Measurements from ENCODE around the gene ZNHIT6.

ZNHIT6 gene

DNA sequence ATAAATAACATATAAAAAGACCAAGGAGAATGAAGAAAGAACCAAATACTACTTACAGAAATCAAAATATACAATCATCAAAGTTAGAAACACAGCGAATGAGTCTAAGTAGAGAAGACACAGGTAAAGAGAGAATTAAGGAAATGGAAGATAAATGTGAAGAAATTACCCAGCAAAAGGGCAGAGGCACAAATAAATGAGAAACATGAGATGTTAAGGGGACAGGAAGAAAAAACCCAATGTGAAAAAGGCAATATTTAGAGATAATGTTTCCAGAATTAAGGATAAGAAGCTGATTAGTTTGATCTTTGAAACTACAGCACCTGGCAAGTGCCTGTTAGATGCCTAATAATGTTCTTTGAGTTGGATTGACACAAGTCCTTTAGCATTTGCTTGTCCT lies 86.8 kb downstream of the ZNHIT6 start:
- H3K4me3 ChIP-seq (ENCODE audit: insufficient read length, low read depth): no peak overlapping the region
- TF ChIP-seq YY1 (IDR thresholded peaks at IDR 0.05; ENCODE audit: insufficient read depth, insufficient read length) (no peak), SUZ12 (IDR thresholded peaks at IDR 0.05; ENCODE audit: extremely low read depth, insufficient read depth, insufficient read length) (no peak), ZNF274 (IDR thresholded peaks at IDR 0.05; ENCODE audit: low read depth, low read length) (no peak)
- H3K27me3 ChIP-seq (ENCODE audit: insufficient read depth, insufficient read length): no peaks in the 10 kb centered on the region
- peaks cover 42% of the 10 kb centered on the region for H3K9me3 ChIP-seq (ENCODE audit: insufficient read depth, low read length)
- no peaks in the 10 kb centered on the region for H3K4me1 ChIP-seq (ENCODE audit: insufficient read depth, insufficient read length)
- H3K9ac ChIP-seq (ENCODE audit: insufficient read length, low read depth): no peak overlapping the region
- H3K36me3 ChIP-seq (ENCODE audit: insufficient read depth, insufficient read length, low read length): no peaks in the 10 kb centered on the region
- DNase-seq (ENCODE audit: low read depth, low spot score): no peak

DNA sequence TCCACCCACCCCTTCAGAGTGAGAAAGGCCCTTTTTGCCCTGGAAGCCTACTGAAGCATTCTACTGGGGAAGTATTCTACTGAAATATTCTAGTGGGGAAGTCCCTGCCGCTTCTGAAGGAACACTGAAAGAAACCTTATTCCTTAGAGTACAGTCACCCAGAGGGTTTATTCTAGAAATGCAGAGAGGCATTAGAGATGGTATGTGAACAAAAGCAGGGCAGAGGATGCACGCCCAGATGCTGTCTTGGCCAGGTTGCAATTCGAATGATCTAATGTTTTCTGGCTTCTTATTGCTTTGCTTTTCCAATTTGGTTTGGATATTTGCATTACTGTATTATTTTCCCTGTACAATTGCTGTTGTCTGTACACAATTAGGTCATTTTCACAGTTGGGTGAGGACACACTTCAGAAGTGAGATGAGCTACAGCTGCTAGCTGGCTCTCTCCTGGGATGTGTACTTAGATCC lies 90.6 kb downstream of the ZNHIT6 start:
- peaks cover 29% of the 10 kb centered on the region for H3K9me3 ChIP-seq (ENCODE audit: insufficient read depth, low read length)
- TF ChIP-seq YY1 (IDR thresholded peaks at IDR 0.05; ENCODE audit: insufficient read depth, insufficient read length) (no peak), SUZ12 (IDR thresholded peaks at IDR 0.05; ENCODE audit: extremely low read depth, insufficient read depth, insufficient read length) (no peak), ZNF274 (IDR thresholded peaks at IDR 0.05; ENCODE audit: low read depth, low read length) (no peak)
- DNase-seq (ENCODE audit: low read depth, low spot score): no peak

GRCh38 chr1:85616736-85617135 lies 91.5 kb downstream of the ZNHIT6 start:
- DNase-seq (ENCODE audit: low read depth, low spot score): no peak
- no peaks in the 10 kb centered on the region for H3K36me3 ChIP-seq (ENCODE audit: insufficient read depth, insufficient read length, low read length)
- TF ChIP-seq YY1 (IDR thresholded peaks at IDR 0.05; ENCODE audit: insufficient read depth, insufficient read length): no peak
- TF ChIP-seq ZNF274 (IDR thresholded peaks at IDR 0.05; ENCODE audit: low read depth, low read length): no peak

More for the DNA sequence above, 90.6 kb downstream of the ZNHIT6 start:
- H3K36me3 ChIP-seq (ENCODE audit: insufficient read depth, insufficient read length, low read length): no peaks in the 10 kb centered on the region
- H3K4me3 ChIP-seq (ENCODE audit: insufficient read length, low read depth): no peak overlapping the region
- H3K4me1 ChIP-seq (ENCODE audit: insufficient read depth, insufficient read length): no peaks in the 10 kb centered on the region
- H3K9ac ChIP-seq (ENCODE audit: insufficient read length, low read depth): no peak overlapping the region
- H3K27me3 ChIP-seq (ENCODE audit: insufficient read depth, insufficient read length): no peaks in the 10 kb centered on the region

GRCh38 chr1:85616364-85616705 lies 91.9 kb downstream of the ZNHIT6 start:
- H3K36me3 ChIP-seq (ENCODE audit: insufficient read depth, insufficient read length, low read length): no peaks in the 10 kb centered on the region
- no peak overlapping the region for H3K9ac ChIP-seq (ENCODE audit: insufficient read length, low read depth)
- DNase-seq (ENCODE audit: low read depth, low spot score): no peak
- H3K9me3 ChIP-seq (ENCODE audit: insufficient read depth, low read length): peaks cover 17% of the 10 kb centered on the region
- H3K4me3 ChIP-seq (ENCODE audit: insufficient read length, low read depth): no peak overlapping the region
- H3K4me1 ChIP-seq (ENCODE audit: insufficient read depth, insufficient read length): no peaks in the 10 kb centered on the region
- TF ChIP-seq YY1 (IDR thresholded peaks at IDR 0.05; ENCODE audit: insufficient read depth, insufficient read length): no peak
- TF ChIP-seq ZNF274 (IDR thresholded peaks at IDR 0.05; ENCODE audit: low read depth, low read length): no peak
- TF ChIP-seq SUZ12 (IDR thresholded peaks at IDR 0.05; ENCODE audit: extremely low read depth, insufficient read depth, insufficient read length): no peak
- no peaks in the 10 kb centered on the region for H3K27me3 ChIP-seq (ENCODE audit: insufficient read depth, insufficient read length)

More at GRCh38 chr1:85616736-85617135, 91.5 kb downstream of the ZNHIT6 start:
- no peaks in the 10 kb centered on the region for H3K27me3 ChIP-seq (ENCODE audit: insufficient read depth, insufficient read length)
- no peak overlapping the region for H3K9ac ChIP-seq (ENCODE audit: insufficient read length, low read depth)
- H3K9me3 ChIP-seq (ENCODE audit: insufficient read depth, low read length): peaks cover 21% of the 10 kb centered on the region
- H3K4me3 ChIP-seq (ENCODE audit: insufficient read length, low read depth): no peak overlapping the region
- H3K4me1 ChIP-seq (ENCODE audit: insufficient read depth, insufficient read length): no peaks in the 10 kb centered on the region

DNA sequence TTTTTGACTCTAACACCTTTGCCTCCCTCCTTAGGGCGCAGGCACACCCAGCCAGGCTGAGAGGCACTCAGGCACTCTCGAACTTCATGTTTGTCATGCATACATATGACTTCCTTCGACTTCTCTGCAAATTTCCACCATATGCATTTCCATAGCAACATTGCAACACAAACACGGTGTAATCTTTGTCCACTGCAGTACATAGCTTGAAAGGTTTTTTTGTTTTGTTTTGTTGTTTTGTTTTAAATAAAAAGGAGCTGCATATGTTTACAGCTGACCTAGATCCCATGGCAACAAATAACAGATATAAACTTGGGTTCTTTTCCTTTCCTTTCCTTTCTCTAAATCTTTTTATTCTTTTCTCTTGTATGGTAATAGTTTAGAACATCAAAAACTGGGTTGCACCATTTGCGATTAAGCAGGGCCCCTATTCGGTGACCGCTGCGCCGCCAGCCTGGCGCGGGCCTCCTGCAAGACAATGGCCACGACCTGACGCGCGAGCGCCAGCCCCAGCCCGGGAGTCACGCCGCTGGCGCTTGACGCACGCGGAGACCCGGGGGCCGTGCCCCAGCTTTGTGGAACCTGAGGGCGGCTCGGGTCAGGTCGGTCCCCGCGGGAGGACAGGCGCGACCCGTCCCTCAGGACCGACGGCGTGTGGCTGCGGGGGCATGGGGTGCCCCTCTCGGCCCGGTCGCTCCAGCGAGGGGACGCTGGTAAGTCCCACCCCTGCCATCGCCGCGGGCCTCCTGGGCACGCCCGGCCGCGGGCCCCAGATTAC lies 92.5 kb downstream of the ZNHIT6 start:
- no peaks in the 10 kb centered on the region for H3K36me3 ChIP-seq (ENCODE audit: insufficient read depth, insufficient read length, low read length)
- no peaks in the 10 kb centered on the region for H3K4me1 ChIP-seq (ENCODE audit: insufficient read depth, insufficient read length)
- TF ChIP-seq SUZ12 (IDR thresholded peaks at IDR 0.05; ENCODE audit: extremely low read depth, insufficient read depth, insufficient read length): no peak
- no peak for TF ChIP-seq ZNF274 (IDR thresholded peaks at IDR 0.05; ENCODE audit: low read depth, low read length)
- TF ChIP-seq YY1 (IDR thresholded peaks at IDR 0.05; ENCODE audit: insufficient read depth, insufficient read length): no peak
- H3K9ac ChIP-seq (ENCODE audit: insufficient read length, low read depth): no peak overlapping the region
- peaks cover 12% of the 10 kb centered on the region for H3K9me3 ChIP-seq (ENCODE audit: insufficient read depth, low read length)
- no peaks in the 10 kb centered on the region for H3K27me3 ChIP-seq (ENCODE audit: insufficient read depth, insufficient read length)
- no peak for DNase-seq (ENCODE audit: low read depth, low spot score)
- no peak overlapping the region for H3K4me3 ChIP-seq (ENCODE audit: insufficient read length, low read depth)

GRCh38 chr1:85612704-85613361 lies 95.4 kb downstream of the ZNHIT6 start:
- Histone ChIP-seq H3K4me3 (ENCODE audit: insufficient read length, low read depth) (no peak overlapping the region), H3K27me3 (ENCODE audit: insufficient read depth, insufficient read length) (no peaks in the 10 kb centered on the region), H3K9ac (ENCODE audit: insufficient read length, low read depth) (no peak overlapping the region), H3K4me1 (ENCODE audit: insufficient read depth, insufficient read length) (no peaks in the 10 kb centered on the region), H3K36me3 (ENCODE audit: insufficient read depth, insufficient read length, low read length) (no peaks in the 10 kb centered on the region), H3K9me3 (ENCODE audit: insufficient read depth, low read length) (no peaks in the 10 kb centered on the region; the same call in 1 of the 2 replicates)
- TF ChIP-seq YY1 (IDR thresholded peaks at IDR 0.05; ENCODE audit: insufficient read depth, insufficient read length): no peak
- no peak for TF ChIP-seq SUZ12 (IDR thresholded peaks at IDR 0.05; ENCODE audit: extremely low read depth, insufficient read depth, insufficient read length)
- no peak for TF ChIP-seq ZNF274 (IDR thresholded peaks at IDR 0.05; ENCODE audit: low read depth, low read length)
- DNase-seq (ENCODE audit: low read depth, low spot score): no peak

- Histone ChIP-seq H3K9me3 (ENCODE audit: insufficient read depth, low read length) (no peaks in the 10 kb centered on the region; the same call in 1 of the 2 replicates), H3K27me3 (ENCODE audit: insufficient read depth, insufficient read length) (no peaks in the 10 kb centered on the region), H3K4me3 (ENCODE audit: insufficient read length, low read depth) (no peak overlapping the region), H3K4me1 (ENCODE audit: insufficient read depth, insufficient read length) (peaks cover under 1% of the 10 kb centered on the region), H3K36me3 (ENCODE audit: insufficient read depth, insufficient read length, low read length) (no peaks in the 10 kb centered on the region), H3K9ac (ENCODE audit: insufficient read length, low read depth) (no peak overlapping the region)
- DNase-seq (ENCODE audit: low read depth, low spot score): no peak
- no peak for TF ChIP-seq ZNF274 (IDR thresholded peaks at IDR 0.05; ENCODE audit: low read depth, low read length)
- TF ChIP-seq YY1 (IDR thresholded peaks at IDR 0.05; ENCODE audit: insufficient read depth, insufficient read length): no peak
- no peak for TF ChIP-seq SUZ12 (IDR thresholded peaks at IDR 0.05; ENCODE audit: extremely low read depth, insufficient read depth, insufficient read length)
Measured at GRCh38 chr1:85611856-85612255, 96.4 kb downstream of the ZNHIT6 start.

Measured in NT2/D1 (cell line).